ENCODE results near the gene MELTF.
A peak's percentile ranks its signal among the peaks of the same experiment; 100 is the strongest.

MELTF gene

DNA sequence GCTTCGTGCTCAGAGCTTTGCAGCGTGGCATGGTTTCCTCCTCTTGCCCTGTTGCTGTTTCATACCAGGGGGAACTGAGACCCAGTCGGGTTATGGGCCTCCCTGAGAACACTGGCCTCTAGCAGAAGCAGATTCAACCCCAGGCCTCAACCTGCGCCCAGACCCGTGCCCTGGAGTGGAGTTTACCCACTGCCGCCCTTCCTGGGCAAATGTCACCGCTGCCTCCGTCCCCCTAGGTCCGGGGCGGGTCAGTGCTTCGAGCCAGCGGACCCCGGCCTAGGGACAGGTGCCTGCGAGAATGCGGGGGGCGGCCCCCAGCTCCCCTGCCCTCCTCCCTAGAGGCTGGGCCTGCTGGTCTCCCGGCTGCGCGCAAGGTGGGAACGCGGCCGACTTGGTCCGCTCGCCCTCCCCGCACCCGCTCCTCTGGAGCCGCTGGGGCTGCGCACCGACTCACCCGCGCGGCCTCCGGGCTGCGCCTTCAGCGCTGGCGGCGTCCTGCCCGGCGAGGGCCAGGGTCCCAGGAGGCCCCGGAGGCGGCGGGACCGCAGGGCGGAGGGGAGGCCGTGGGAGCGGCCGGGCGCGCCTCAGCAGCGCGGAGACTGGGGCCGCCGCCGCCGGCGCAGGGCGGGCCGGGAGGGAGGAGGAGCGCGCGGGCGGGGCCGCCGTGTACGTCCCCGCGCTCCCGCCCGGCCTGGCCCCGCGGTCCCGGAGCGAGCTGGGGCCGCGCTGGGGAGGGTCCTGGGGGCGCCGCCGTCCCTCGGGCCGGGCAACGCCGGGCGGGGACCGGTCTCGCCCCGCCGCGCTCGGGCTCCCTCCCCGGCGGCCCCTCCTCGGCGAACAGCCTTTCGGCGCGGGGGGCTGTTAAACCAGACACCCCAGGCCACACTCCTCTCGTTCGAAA lies 61.1 kb downstream of the MELTF start, which contains the start of gene PIGZ:
Gene PIGZ, minus strand, starts transcription at position 601 of the 901 bp plus-strand sequence. CDS start 16,802 bp downstream, outside the sequence.
- peak in 1 of 2 donors; percentile 51 for DNase-seq (ENCODE audit: low read depth in 2 of 2)

DNA sequence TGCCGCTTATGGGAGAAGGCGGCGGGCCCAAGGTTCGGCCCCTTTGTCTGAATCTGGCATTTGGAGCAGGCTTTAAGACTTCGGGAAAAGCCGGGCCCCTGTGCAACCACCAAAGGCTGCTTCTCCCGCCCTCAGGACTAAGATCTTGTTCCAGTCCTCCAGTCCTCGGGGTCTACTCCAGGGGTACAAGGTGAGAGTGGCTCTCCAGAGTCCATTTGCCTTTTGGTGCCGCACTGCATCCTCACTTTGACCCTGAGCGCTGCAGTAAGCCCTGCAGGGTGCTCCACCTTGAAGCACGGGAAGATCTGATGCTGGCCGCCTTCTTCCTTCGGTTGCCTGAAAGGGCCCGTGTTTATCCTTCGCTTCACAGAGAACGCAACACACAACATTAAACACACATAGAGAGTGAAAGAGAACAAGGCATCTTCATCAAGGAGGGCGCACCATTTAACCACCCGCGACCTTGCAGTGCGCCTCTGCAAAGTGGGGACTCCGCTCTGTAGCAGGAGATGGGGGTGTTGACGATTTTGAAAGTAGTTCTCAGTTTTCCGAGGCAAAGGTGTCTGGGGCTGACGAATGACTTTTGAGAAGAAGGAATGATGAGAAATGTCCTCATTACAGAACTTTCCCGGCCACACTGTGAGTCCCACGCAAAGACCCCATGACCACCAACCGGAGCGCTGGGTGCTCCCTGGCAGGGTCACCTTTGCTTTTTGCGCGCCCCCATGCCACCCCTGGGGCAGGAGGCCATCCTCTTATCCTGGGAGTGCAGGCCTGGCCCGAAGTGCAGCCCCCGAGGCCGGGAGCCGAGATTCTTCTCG lies 62.0 kb downstream of the MELTF start:
- no peak for DNase-seq (ENCODE audit: low read depth in 2 of 2)

DNA sequence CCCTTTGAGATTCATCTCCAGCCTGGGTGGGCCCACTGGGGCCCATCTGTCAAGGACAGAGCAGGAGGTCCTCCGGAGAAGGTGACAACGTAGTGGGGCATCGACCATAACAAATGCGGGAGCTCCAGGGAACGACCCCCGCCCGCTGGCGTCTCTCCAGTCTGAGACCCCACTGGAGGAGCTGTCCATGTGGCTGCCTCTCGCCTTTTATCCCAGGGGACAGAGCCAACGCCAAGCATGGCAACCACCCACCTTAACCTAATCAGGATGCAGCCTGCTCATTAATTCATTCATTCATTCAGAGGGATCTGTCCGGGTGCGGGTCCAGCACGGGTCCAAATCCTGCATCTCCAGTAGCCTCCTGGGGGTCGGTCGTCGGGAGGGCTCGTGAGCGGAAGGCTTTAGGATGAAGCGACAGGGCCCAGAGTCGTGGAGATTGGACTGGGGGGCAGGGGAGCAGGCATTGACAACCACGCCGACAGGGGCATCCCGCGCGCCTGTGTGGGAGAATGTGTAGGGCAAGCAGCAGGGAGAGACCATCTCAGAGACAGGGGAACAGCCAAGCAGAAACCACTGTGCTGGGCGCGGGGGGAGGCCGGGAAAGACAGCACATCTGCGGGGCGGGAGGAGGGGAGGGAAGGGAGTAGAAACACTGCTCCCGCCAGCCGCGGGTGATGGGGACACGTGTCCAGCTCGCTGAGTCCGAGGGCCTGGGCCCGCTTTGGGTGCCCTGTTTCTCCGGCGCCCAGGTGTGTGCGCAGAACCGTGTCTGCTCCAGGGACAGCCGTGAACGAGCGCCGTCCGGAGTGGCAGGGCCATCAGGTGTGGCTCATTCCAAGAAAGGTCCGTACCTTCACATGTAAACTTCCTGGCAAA lies 62.9 kb downstream of the MELTF start:
- no peak for DNase-seq (ENCODE audit: low read depth in 2 of 2)

DNA sequence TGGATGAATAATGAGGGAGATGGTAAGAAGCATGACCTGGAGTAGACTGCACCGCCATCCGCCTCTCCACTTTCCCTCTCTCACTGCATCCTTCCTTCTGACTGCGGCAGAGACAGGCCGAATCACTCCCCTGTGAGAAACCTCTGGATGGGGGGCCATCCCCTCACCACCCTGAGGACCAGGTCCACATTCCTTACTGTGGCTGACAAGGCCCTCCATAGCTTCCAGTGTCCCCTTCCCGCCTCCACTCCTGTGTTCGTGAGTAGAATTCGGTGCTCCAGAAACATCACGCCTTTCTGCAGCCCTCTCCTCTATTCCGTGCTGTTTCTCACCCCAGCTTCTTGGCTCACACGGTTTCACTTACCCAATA lies 63.8 kb downstream of the MELTF start:
- no peak for DNase-seq (ENCODE audit: low read depth in 2 of 2)

DNA sequence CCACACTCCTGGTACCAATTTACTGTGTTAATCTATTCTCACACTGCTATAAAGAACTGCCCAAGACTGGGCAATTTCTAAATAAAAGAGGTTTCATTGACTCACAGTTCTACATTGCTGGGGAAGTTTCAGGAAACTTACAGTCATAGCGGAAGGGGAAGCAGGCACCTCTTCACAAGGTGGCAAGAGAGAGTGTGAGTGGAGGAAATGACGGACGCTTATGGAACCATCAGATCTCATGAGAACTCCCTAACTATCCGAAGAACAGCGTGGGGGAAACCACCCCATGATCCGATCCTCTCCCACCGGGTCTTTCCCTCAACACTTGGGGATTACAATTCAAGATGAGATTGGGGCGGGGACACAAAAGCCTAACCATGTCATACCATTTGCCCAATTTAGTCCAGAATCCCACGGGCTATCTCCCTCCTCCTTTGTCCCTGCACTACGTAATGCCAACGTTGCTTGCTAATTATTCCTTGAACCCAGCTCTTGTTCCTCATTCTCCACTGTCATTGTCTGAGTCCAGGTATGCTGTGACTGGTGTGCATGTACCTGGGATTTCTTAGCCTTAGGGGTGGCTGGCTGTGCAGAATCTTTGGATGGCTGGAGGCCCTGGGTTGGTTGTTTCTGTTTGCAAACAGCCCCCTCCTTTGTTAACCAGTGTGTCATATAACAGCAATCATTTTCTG lies 64.4 kb downstream of the MELTF start:
- no peak for DNase-seq (ENCODE audit: low read depth in 2 of 2)

DNA sequence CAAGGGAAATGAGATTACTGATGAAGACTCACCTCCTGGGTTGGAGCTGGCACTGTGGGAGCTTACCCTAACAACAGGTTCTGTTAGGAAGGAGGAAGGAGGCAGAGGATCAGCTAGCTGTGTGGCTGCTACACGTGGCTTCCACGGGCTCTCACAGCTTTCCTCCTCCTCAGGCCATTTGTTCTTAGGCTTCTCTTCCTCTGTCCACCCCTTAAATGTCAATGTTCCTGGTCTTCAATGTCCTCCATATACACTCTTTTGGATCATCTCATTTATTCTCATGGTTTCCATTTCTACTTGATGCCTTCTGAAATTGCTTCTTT lies 66.0 kb downstream of the MELTF start:
- DNase-seq (ENCODE audit: low read depth in 2 of 2): no peak

DNA sequence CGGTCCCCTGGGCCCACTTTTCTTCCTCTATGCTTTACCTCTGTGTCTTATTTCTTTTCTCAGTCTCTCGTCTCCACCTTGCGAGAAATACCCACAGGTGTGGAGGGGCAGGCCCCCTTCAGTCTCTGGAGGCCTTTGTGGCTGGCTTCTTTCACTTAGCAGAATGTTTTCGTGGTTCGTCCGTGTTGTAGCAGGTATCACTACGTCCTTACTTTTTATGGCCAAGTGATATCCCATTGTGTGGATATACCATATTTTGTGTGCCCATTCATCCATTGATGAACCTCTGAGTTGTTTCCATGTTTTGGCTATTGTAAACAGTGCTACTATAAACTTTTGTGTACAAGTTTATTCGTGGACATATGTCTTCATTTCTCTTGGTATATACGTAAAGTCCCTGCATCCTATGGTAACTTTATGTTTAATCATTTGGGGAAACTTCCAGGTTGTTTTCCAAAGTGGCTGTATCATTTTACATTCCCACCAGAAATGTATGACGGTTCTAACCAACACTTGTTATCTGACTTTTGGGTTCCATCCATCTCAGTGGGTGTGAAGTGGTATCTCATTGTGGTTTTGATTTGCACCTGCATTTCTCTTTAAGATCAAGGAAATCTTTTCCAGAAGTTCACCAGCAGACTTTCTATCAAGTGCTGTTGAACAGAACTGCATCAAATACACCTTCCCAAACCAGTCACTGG lies 66.5 kb downstream of the MELTF start:
- DNase-seq (ENCODE audit: low read depth in 2 of 2): no peak

DNA sequence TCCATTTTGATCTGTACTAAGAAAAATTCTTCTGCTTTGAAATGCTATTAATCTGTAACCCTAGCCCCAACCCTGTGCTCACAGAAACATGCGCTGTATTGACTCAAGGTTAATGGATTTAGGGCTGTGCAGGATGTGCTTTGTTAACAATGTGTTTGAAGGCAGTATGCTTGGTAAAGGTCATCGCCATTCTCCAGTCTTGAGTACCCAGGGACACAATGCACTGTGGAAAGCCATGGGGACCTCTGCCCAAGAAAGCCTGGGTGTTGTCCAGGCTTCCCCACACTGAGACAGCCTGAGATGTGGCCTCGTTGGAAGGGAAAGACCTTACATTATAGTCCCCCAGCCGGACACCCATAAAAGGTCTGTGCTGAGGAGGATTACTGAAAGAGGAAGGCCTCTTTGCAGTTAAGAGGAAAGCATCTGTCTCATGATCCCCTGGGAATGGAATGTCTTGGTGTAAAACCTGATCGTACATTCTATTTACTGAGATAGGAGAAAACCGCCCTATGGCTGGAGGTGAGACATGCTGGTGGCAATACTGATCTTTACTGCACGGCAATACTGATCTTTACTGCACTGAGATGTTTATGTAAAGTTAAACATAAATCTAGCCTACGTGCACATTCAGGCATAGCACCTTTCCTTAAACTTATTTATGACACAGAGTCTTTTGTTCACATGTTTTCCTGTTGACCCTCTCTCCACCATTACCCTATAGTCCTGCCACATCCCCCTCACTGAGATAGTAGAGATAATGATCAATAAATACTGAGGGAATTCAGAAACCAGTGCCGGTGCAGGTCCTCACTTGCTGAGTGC lies 67.3 kb downstream of the MELTF start:
- DNase-seq (ENCODE audit: low read depth in 2 of 2): no peak

DNA sequence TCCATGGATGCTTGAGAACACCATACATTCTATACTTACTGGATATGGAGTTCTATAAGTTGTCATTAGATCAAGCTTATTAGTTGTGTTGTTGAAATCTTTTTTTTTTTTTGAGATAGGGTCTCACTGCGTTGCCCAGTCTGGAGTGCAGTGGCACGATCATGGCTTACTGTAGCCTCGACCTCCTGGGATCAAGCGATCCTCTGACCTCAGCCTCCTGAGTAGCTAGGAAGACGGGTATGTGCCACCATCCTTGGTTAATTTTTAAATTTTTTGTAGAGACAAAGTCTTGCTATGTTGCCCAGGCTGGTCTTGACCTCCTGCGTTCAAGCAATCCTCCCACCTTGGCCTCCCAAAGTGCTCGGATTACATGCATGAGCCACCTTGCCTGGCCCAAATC lies 74.8 kb downstream of the MELTF start:
- DNase-seq (ENCODE audit: low read depth in 2 of 2): no peak

All from stimulated activated CD4-positive, alpha-beta T cell treated with anti-CD3 and anti-CD28 coated beads, Interleukin-1b, Interleukin-23, amount 100 ng/mL, for 4 hours (primary cell).